ENCODE results near the gene DRC3. TPM values are rescaled to one million over a fixed set of nuclear protein-coding genes. Genes with fewer than 3 reads are reported as not detected.

DRC3 gene
- total and polyA plus RNA-seq, 5 donors from 2014 or later: not detected

GRCh38 chr17:17960500-17961030, 12.1 kb upstream of the DRC3 start:
- H3K4me3 Mint-ChIP-seq: peak overlapping the region; percentile 78 to 88 (median 83)
- Histone ChIP-seq H3K27ac (ENCODE audit: insufficient read depth, low read length, poor library complexity, severe bottlenecking) (peak overlapping the region; percentile 84), H3K27me3 (ENCODE audit: control insufficient read depth, insufficient read depth, low read length) (no peaks in the 10 kb centered on the region), H3K4me3 (ENCODE audit: low read depth, low read length) (peak overlapping the region; percentile 86), H3K9me3 (ENCODE audit: control insufficient read depth in 2 of 2, low read length in 2 of 2) (no peaks in the 10 kb centered on the region), H3K4me1 (ENCODE audit: control insufficient read depth, insufficient read depth, low read length, poor library complexity, severe bottlenecking) (peaks cover 51% of the 10 kb centered on the region), H3K36me3 (ENCODE audit: control insufficient read depth, insufficient read depth, low read length) (no peaks in the 10 kb centered on the region)
- DNase-seq: peak in 1 of 3 donors; percentile 9
- H3K4me1 Mint-ChIP-seq: peaks cover 23 to 78% (median 61%) of the 10 kb centered on the region in 4 donors
- H3K27ac Mint-ChIP-seq: peak overlapping the region; percentile 96 to 100 (median 97)
- ATAC-seq (ENCODE audit: low read depth in 2 of 2): no peak
- no peaks in the 10 kb centered on the region for H3K27me3 Mint-ChIP-seq
- no peaks in the 10 kb centered on the region for H3K9me3 Mint-ChIP-seq
- peaks cover 19% of the 10 kb centered on the region for H3K36me3 Mint-ChIP-seq

- Mint-ChIP-seq H3K9me3 (no peaks in the 10 kb centered on the region), H3K27ac (peak overlapping the region; percentile 9 to 50 (median 49)), H3K36me3 (peaks cover 17% of the 10 kb centered on the region), H3K4me3 (peak overlapping the region in 1 of 4 donors; percentile 36), H3K4me1 (peaks cover 32 to 83% (median 66%) of the 10 kb centered on the region in 4 donors), H3K27me3 (no peaks in the 10 kb centered on the region)
- Histone ChIP-seq H3K4me3 (ENCODE audit: low read depth, low read length) (no peak overlapping the region), H3K36me3 (ENCODE audit: control insufficient read depth, insufficient read depth, low read length) (no peaks in the 10 kb centered on the region), H3K27me3 (ENCODE audit: control insufficient read depth, insufficient read depth, low read length) (no peaks in the 10 kb centered on the region), H3K4me1 (ENCODE audit: control insufficient read depth, insufficient read depth, low read length, poor library complexity, severe bottlenecking) (peaks cover 32% of the 10 kb centered on the region), H3K27ac (ENCODE audit: insufficient read depth, low read length, poor library complexity, severe bottlenecking) (no peak overlapping the region), H3K9me3 (ENCODE audit: control insufficient read depth in 2 of 2, low read length in 2 of 2) (no peaks in the 10 kb centered on the region)
- ATAC-seq (ENCODE audit: low read depth in 2 of 2) (no peak), DNase-seq (no peak)
Measured at GRCh38 chr17:17963066-17963465, 9.6 kb upstream of the DRC3 start.

- no peak for ATAC-seq (ENCODE audit: low read depth in 2 of 2)
- Mint-ChIP-seq H3K9me3 (no peaks in the 10 kb centered on the region), H3K27ac (peak overlapping the region in 2 of 3 donors; percentile 9 to 49), H3K4me1 (peaks cover 26 to 81% (median 61%) of the 10 kb centered on the region in 4 donors), H3K36me3 (peaks cover 17% of the 10 kb centered on the region), H3K27me3 (no peaks in the 10 kb centered on the region), H3K4me3 (peak overlapping the region in 2 of 4 donors; percentile 0 to 40)
- Histone ChIP-seq H3K27me3 (ENCODE audit: control insufficient read depth, insufficient read depth, low read length) (no peaks in the 10 kb centered on the region), H3K27ac (ENCODE audit: insufficient read depth, low read length, poor library complexity, severe bottlenecking) (no peak overlapping the region), H3K36me3 (ENCODE audit: control insufficient read depth, insufficient read depth, low read length) (no peaks in the 10 kb centered on the region), H3K9me3 (ENCODE audit: control insufficient read depth in 2 of 2, low read length in 2 of 2) (no peaks in the 10 kb centered on the region), H3K4me3 (ENCODE audit: low read depth, low read length) (no peak overlapping the region), H3K4me1 (ENCODE audit: control insufficient read depth, insufficient read depth, low read length, poor library complexity, severe bottlenecking) (peaks cover 24% of the 10 kb centered on the region)
- DNase-seq: no peak
Measured at GRCh38 chr17:17963694-17964436, 8.8 kb upstream of the DRC3 start.

GRCh38 chr17:17964710-17965109, 8.0 kb upstream of the DRC3 start:
- H3K36me3 ChIP-seq (ENCODE audit: control insufficient read depth, insufficient read depth, low read length): no peaks in the 10 kb centered on the region
- Mint-ChIP-seq H3K36me3 (peaks cover 14% of the 10 kb centered on the region), H3K4me1 (peaks cover 19 to 79% (median 57%) of the 10 kb centered on the region in 4 donors), H3K4me3 (no peak overlapping the region), H3K27me3 (no peaks in the 10 kb centered on the region), H3K9me3 (no peaks in the 10 kb centered on the region), H3K27ac (no peak overlapping the region)
- no peak for DNase-seq
- ATAC-seq (ENCODE audit: low read depth in 2 of 2): no peak
- H3K9me3 ChIP-seq (ENCODE audit: control insufficient read depth in 2 of 2, low read length in 2 of 2): no peaks in the 10 kb centered on the region
- peaks cover 21% of the 10 kb centered on the region for H3K4me1 ChIP-seq (ENCODE audit: control insufficient read depth, insufficient read depth, low read length, poor library complexity, severe bottlenecking)
- no peak overlapping the region for H3K4me3 ChIP-seq (ENCODE audit: low read depth, low read length)
- no peaks in the 10 kb centered on the region for H3K27me3 ChIP-seq (ENCODE audit: control insufficient read depth, insufficient read depth, low read length)
- no peak overlapping the region for H3K27ac ChIP-seq (ENCODE audit: insufficient read depth, low read length, poor library complexity, severe bottlenecking)

- no peaks in the 10 kb centered on the region for H3K27me3 ChIP-seq (ENCODE audit: control insufficient read depth, insufficient read depth, low read length)
- no peak overlapping the region for H3K4me3 ChIP-seq (ENCODE audit: low read depth, low read length)
- Mint-ChIP-seq H3K4me1 (peaks cover 17 to 79% (median 56%) of the 10 kb centered on the region in 4 donors), H3K4me3 (peak overlapping the region in 3 of 4 donors; percentile 17 to 62 (median 19)), H3K36me3 (peaks cover 14% of the 10 kb centered on the region), H3K27me3 (no peaks in the 10 kb centered on the region), H3K27ac (peak overlapping the region; percentile 26 to 84 (median 45)), H3K9me3 (no peaks in the 10 kb centered on the region)
- H3K36me3 ChIP-seq (ENCODE audit: control insufficient read depth, insufficient read depth, low read length): no peaks in the 10 kb centered on the region
- H3K9me3 ChIP-seq (ENCODE audit: control insufficient read depth in 2 of 2, low read length in 2 of 2): no peaks in the 10 kb centered on the region
- ATAC-seq (ENCODE audit: low read depth in 2 of 2) (no peak), DNase-seq (no peak)
- H3K4me1 ChIP-seq (ENCODE audit: control insufficient read depth, insufficient read depth, low read length, poor library complexity, severe bottlenecking): peaks cover 20% of the 10 kb centered on the region
- no peak overlapping the region for H3K27ac ChIP-seq (ENCODE audit: insufficient read depth, low read length, poor library complexity, severe bottlenecking)
Measured at GRCh38 chr17:17965152-17965721, 7.4 kb upstream of the DRC3 start.

- ATAC-seq (ENCODE audit: low read depth in 2 of 2) (no peak), DNase-seq (peak in 1 of 3 donors; percentile 38)
- no peaks in the 10 kb centered on the region for H3K9me3 ChIP-seq (ENCODE audit: control insufficient read depth in 2 of 2, low read length in 2 of 2)
- peak overlapping the region; percentile 1 to 47 (median 26) for H3K27ac Mint-ChIP-seq
- H3K4me3 ChIP-seq (ENCODE audit: low read depth, low read length): peak overlapping the region; percentile 7
- H3K27ac ChIP-seq (ENCODE audit: insufficient read depth, low read length, poor library complexity, severe bottlenecking): no peak overlapping the region
- H3K27me3 Mint-ChIP-seq: no peaks in the 10 kb centered on the region
- peaks cover 24 to 81% (median 57%) of the 10 kb centered on the region in 4 donors for H3K4me1 Mint-ChIP-seq
- H3K36me3 Mint-ChIP-seq: peaks cover 14% of the 10 kb centered on the region
- peak overlapping the region in 2 of 4 donors; percentile 4 to 35 for H3K4me3 Mint-ChIP-seq
- H3K36me3 ChIP-seq (ENCODE audit: control insufficient read depth, insufficient read depth, low read length): no peaks in the 10 kb centered on the region
- H3K4me1 ChIP-seq (ENCODE audit: control insufficient read depth, insufficient read depth, low read length, poor library complexity, severe bottlenecking): peaks cover 24% of the 10 kb centered on the region
- H3K27me3 ChIP-seq (ENCODE audit: control insufficient read depth, insufficient read depth, low read length): no peaks in the 10 kb centered on the region
- H3K9me3 Mint-ChIP-seq: no peaks in the 10 kb centered on the region
Measured at GRCh38 chr17:17966399-17966798, 6.3 kb upstream of the DRC3 start.

GRCh38 chr17:17970699-17971430, 1.8 kb upstream of the DRC3 start:
- Mint-ChIP-seq H3K4me1 (peaks cover 18 to 66% (median 45%) of the 10 kb centered on the region in 4 donors), H3K9me3 (no peaks in the 10 kb centered on the region), H3K27ac (peak overlapping the region in 2 of 3 donors; percentile 72 to 89), H3K4me3 (peak overlapping the region; percentile 83 to 94 (median 88)), H3K27me3 (peaks cover 5% of the 10 kb centered on the region), H3K36me3 (peaks cover 4% of the 10 kb centered on the region)
- Histone ChIP-seq H3K9me3 (ENCODE audit: control insufficient read depth in 2 of 2, low read length in 2 of 2) (no peaks in the 10 kb centered on the region), H3K36me3 (ENCODE audit: control insufficient read depth, insufficient read depth, low read length) (no peaks in the 10 kb centered on the region), H3K27me3 (ENCODE audit: control insufficient read depth, insufficient read depth, low read length) (no peaks in the 10 kb centered on the region), H3K4me3 (ENCODE audit: low read depth, low read length) (peak overlapping the region; percentile 74), H3K4me1 (ENCODE audit: control insufficient read depth, insufficient read depth, low read length, poor library complexity, severe bottlenecking) (peaks cover 32% of the 10 kb centered on the region), H3K27ac (ENCODE audit: insufficient read depth, low read length, poor library complexity, severe bottlenecking) (no peak overlapping the region)
- no peak for DNase-seq
- no peak for ATAC-seq (ENCODE audit: low read depth in 2 of 2)

All from CD4-positive, CD25-positive, alpha-beta regulatory T cell (primary cell).